ENCODE measurements around the gene RO60. TPM values are rescaled to one million over a fixed set of nuclear protein-coding genes. Genes with fewer than 3 reads are reported as not detected.
"Not testable (repeated sequence)": the region's sequence is repeated elsewhere in the genome, so short reads cannot be mapped to it uniquely, and the experiment has no call there.

The RO60 gene
- total and polyA plus RNA-seq, 2 donors (not counting 1 experiment from before 2014, with no cell fraction given): 8.2 to 66.4 TPM

- POLR2A ChIA-PET: no interaction called here
- H3K27ac ChIP-seq (ENCODE audit: low read length in 2 of 2): no peak overlapping the region
- no peak for TF ChIP-seq EZH2 (IDR thresholded peaks at IDR 0.05; ENCODE audit: borderline replicate concordance, insufficient read depth, low read depth, low read length, poor library complexity, severe bottlenecking)
- no peak for TF ChIP-seq CTCF (IDR thresholded peaks at IDR 0.05)
- no peaks in the 10 kb centered on the region for H3K27me3 ChIP-seq (replicated peaks in 1 of 4; ENCODE audit: control extremely low read depth in 1 of 4, control insufficient read depth in 3 of 4, insufficient read depth in 4 of 4, low read length in 3 of 4)
- ATAC-seq (ENCODE audit: low read depth) (no peak), DNase-seq (no peak)
- whole genome bisulfite sequencing (ENCODE audit: insufficient coverage): no CpG with 5 or more reads among the region's 1 CpG
- Mint-ChIP-seq H3K27ac (no peak overlapping the region), H3K4me3 (no peak overlapping the region), H3K4me1 (peaks cover 1% of the 10 kb centered on the region), H3K27me3 (no peaks in the 10 kb centered on the region), H3K9me3 (ENCODE audit: insufficient read depth) (no peaks in the 10 kb centered on the region)
- CTCF ChIA-PET: interaction anchor here (0.7 to 1.3 kb wide), 2 partner anchors 22 to 91 kb away, joined by 3 read pairs; no protein-coding TSS in a partner anchor
- intact Hi-C loops (cut with micrococcal nuclease): no loop called here
- H4K20me1 ChIP-seq (ENCODE audit: control insufficient read depth, insufficient read depth, low read length, poor library complexity, severe bottlenecking): no peaks in the 10 kb centered on the region
- no peak overlapping the region for H3K4me2 ChIP-seq (replicated peaks; ENCODE audit: low read depth, low read length, poor library complexity, severe bottlenecking)
- no peaks in the 10 kb centered on the region for H3K9me3 ChIP-seq (ENCODE audit: control extremely low read depth in 1 of 3, control insufficient read depth in 2 of 3, insufficient read depth in 1 of 3, low read length in 2 of 3)
- no peaks in the 10 kb centered on the region for H3K79me2 ChIP-seq (ENCODE audit: control insufficient read depth, insufficient read depth, low read length)
- no peaks in the 10 kb centered on the region for H3K4me1 ChIP-seq (ENCODE audit: control insufficient read depth in 2 of 2, insufficient read depth in 2 of 2, low read length in 2 of 2)
- no peak overlapping the region for H2AFZ ChIP-seq (ENCODE audit: insufficient read depth, low read depth, low read length, poor library complexity, severe bottlenecking)
- no peak overlapping the region for H3K9ac ChIP-seq (ENCODE audit: low read length)
- H3K36me3 ChIP-seq (replicated peaks in 1 of 2; ENCODE audit: control extremely low read depth in 1 of 2, control insufficient read depth in 1 of 2, extremely low read depth in 1 of 2, insufficient read depth in 2 of 2, low read length in 1 of 2): peaks cover 0 to 9% of the 10 kb centered on the region in 2 experiments
- no peak overlapping the region for H3K4me3 ChIP-seq (ENCODE audit: control extremely low read depth in 1 of 5, extremely low read depth in 1 of 5, insufficient read depth in 1 of 5, low read depth in 2 of 5, low read length in 4 of 5)
Measured at GRCh38 chr1:193042766-193043691, 16.4 kb upstream of the RO60 start.

GRCh38 chr1:193048913-193049312 lies 10.5 kb upstream of the RO60 start:
- CTCF ChIA-PET: interaction anchor here (1.6 kb wide), 1 partner anchor 575 kb away, joined by 4 read pairs; no protein-coding TSS in a partner anchor
- 100% methylated on average over 2 of the region's 5 CpGs for WGBS (ENCODE audit: insufficient coverage)

More at GRCh38 chr1:193048913-193049312, 10.5 kb upstream of the RO60 start:
- H3K9ac ChIP-seq (ENCODE audit: low read length); DNase-seq; H3K4me1 Mint-ChIP-seq; H2AFZ ChIP-seq (ENCODE audit: insufficient read depth, low read depth, low read length, poor library complexity, severe bottlenecking); H3K27me3 Mint-ChIP-seq; ATAC-seq (ENCODE audit: low read depth); POLR2A ChIA-PET; H3K4me1 ChIP-seq (ENCODE audit: control insufficient read depth in 2 of 2, insufficient read depth in 2 of 2, low read length in 2 of 2); H3K27ac ChIP-seq (ENCODE audit: low read length in 2 of 2); H3K4me2 ChIP-seq (replicated peaks; ENCODE audit: low read depth, low read length, poor library complexity, severe bottlenecking); H3K9me3 ChIP-seq (ENCODE audit: control extremely low read depth in 1 of 3, control insufficient read depth in 2 of 3, insufficient read depth in 1 of 3, low read length in 2 of 3); H3K4me3 ChIP-seq (ENCODE audit: control extremely low read depth in 1 of 5, extremely low read depth in 1 of 5, insufficient read depth in 1 of 5, low read depth in 2 of 5, low read length in 4 of 5); H3K9me3 Mint-ChIP-seq (ENCODE audit: insufficient read depth); H3K27me3 ChIP-seq (replicated peaks in 1 of 4; ENCODE audit: control extremely low read depth in 1 of 4, control insufficient read depth in 3 of 4, insufficient read depth in 4 of 4, low read length in 3 of 4); intact Hi-C loops (cut with micrococcal nuclease); H3K4me3 Mint-ChIP-seq; H3K27ac Mint-ChIP-seq: not testable (repeated sequence)
- peaks cover 18% of the 10 kb centered on the region for H3K79me2 ChIP-seq (ENCODE audit: control insufficient read depth, insufficient read depth, low read length)
- H3K36me3 ChIP-seq (replicated peaks in 1 of 2; ENCODE audit: control extremely low read depth in 1 of 2, control insufficient read depth in 1 of 2, extremely low read depth in 1 of 2, insufficient read depth in 2 of 2, low read length in 1 of 2): peaks cover 0 to 22% of the 10 kb centered on the region in 2 experiments
- H4K20me1 ChIP-seq (ENCODE audit: control insufficient read depth, insufficient read depth, low read length, poor library complexity, severe bottlenecking): peaks cover 17% of the 10 kb centered on the region
